H9 (cell line): ENCODE measurements around the gene RCN2. TPM values are rescaled to one million over a fixed set of nuclear protein-coding genes. Genes with fewer than 3 reads are reported as not detected.

Experiments
- DNase-seq: peaks from one replicate; pipeline ENCODE4 v3.0.0-alpha.2; 2017
- H2AFZ ChIP-seq: one replicate; pipeline ENCODE4 v1.6.1; 2013; ENCODE audit warnings: mild to moderate bottlenecking, low read length, control low read depth, moderate library complexity
- H2AK5ac ChIP-seq: 2 replicates; pipeline ENCODE4 v1.6.1; 2013; ENCODE audit warnings: low read length, control low read depth, mixed read lengths; ENCODE audit not compliant: insufficient read length
- H2BK120ac ChIP-seq: one replicate; pipeline ENCODE4 v1.6.1; 2013; ENCODE audit warnings: low read depth, mild to moderate bottlenecking, low read length, control low read depth, inconsistent platforms; ENCODE audit not compliant: poor library complexity, severe bottlenecking
- H2BK12ac ChIP-seq: 2 replicates; pipeline ENCODE4 v1.6.1; 2013; ENCODE audit warnings: low read length, control low read depth, mixed read lengths, low read depth; ENCODE audit not compliant: insufficient read length
- H2BK15ac ChIP-seq: 2 replicates; pipeline ENCODE4 v1.6.1; 2013; ENCODE audit warnings: low read depth, low read length, control low read depth
- H2BK20ac ChIP-seq: one replicate; pipeline ENCODE4 v1.6.1; 2013; ENCODE audit warnings: low read depth, mild to moderate bottlenecking, low read length, control low read depth, inconsistent platforms; ENCODE audit not compliant: poor library complexity, severe bottlenecking
- H2BK5ac ChIP-seq: 2 replicates; pipeline ENCODE4 v1.6.1; 2013; ENCODE audit warnings: low read length, control low read depth, mixed read lengths; ENCODE audit not compliant: insufficient read length
- H3K14ac ChIP-seq: 2 replicates; pipeline ENCODE4 v1.6.1; 2013; ENCODE audit warnings: low read length, control low read depth; ENCODE audit not compliant: insufficient read depth
- H3K18ac ChIP-seq: 2 replicates; pipeline ENCODE4 v1.6.1; 2013; ENCODE audit warnings: low read depth, mild to moderate bottlenecking, mixed read lengths, low read length, control low read depth; ENCODE audit not compliant: insufficient read length
- H3K23ac ChIP-seq: 2 replicates; pipeline ENCODE4 v1.6.1; 2013; ENCODE audit warnings: low read length, control low read depth, mixed read lengths, low read depth; ENCODE audit not compliant: insufficient read length
- H3K23me2 ChIP-seq: 2 replicates; pipeline ENCODE4 v1.6.1; 2013; ENCODE audit warnings: low read depth, mild to moderate bottlenecking, mixed read lengths, low read length, control low read depth; ENCODE audit not compliant: insufficient read length, poor library complexity, severe bottlenecking
- H3K27ac ChIP-seq: 2 replicates; pipeline ENCODE4 v1.5.1; 2013; ENCODE audit warnings: low read length, control low read depth, mixed read lengths, low read depth; ENCODE audit not compliant: insufficient read length
- H3K27me3 ChIP-seq: 2 replicates; pipeline ENCODE4 v1.6.1; 2013; ENCODE audit warnings: low read length, control low read depth, inconsistent platforms; ENCODE audit not compliant: insufficient read depth
- H3K4ac ChIP-seq: 2 replicates; pipeline ENCODE4 v1.6.1; 2013; ENCODE audit warnings: low read depth, mild to moderate bottlenecking, control low read depth, inconsistent platforms, low read length, moderate library complexity
- H3K4me1 ChIP-seq: 2 replicates; pipeline ENCODE4 v1.6.1; 2013; ENCODE audit warnings: low read length, control low read depth, inconsistent platforms; ENCODE audit not compliant: insufficient read depth
- H3K4me2 ChIP-seq: 2 replicates; pipeline ENCODE4 v1.6.1; 2013; ENCODE audit warnings: low read length, control low read depth, mixed read lengths; ENCODE audit not compliant: insufficient read length, insufficient read depth
- H3K56ac ChIP-seq: 2 replicates; pipeline ENCODE4 v1.6.1; 2013; ENCODE audit warnings: low read depth, mild to moderate bottlenecking, mixed read lengths, low read length, control low read depth; ENCODE audit not compliant: insufficient read length
- H3K79me1 ChIP-seq: 2 replicates; pipeline ENCODE4 v1.6.1; 2013; ENCODE audit warnings: low read depth, mild to moderate bottlenecking, moderate library complexity, low read length, control low read depth, inconsistent platforms; ENCODE audit not compliant: insufficient read depth, poor library complexity, severe bottlenecking
- H3K79me2 ChIP-seq: 2 replicates; pipeline ENCODE4 v1.6.1; 2013; ENCODE audit warnings: low read length, control low read depth, inconsistent platforms; ENCODE audit not compliant: insufficient read depth
- H3K9ac ChIP-seq: 2 replicates; pipeline ENCODE4 v1.6.1; 2013; ENCODE audit warnings: low read length, control low read depth, mixed read lengths; ENCODE audit not compliant: insufficient read length; ENCODE audit errors: extremely low read depth
- H3K9me3 ChIP-seq: one replicate; pipeline ENCODE4 v1.6.1; 2013; ENCODE audit warnings: low read depth, low read length, inconsistent platforms; ENCODE audit not compliant: control insufficient read depth
- H3T11ph ChIP-seq: one replicate; pipeline ENCODE4 v1.6.1; 2013; ENCODE audit warnings: mild to moderate bottlenecking, low read length, control low read depth, inconsistent platforms
- H4K20me1 ChIP-seq: one replicate; pipeline ENCODE4 v1.6.1; 2013; ENCODE audit not compliant: control insufficient read depth, insufficient read length, insufficient read depth
- H4K5ac ChIP-seq: 2 replicates; pipeline ENCODE4 v1.6.1; 2013; ENCODE audit warnings: low read depth, mild to moderate bottlenecking, mixed read lengths, low read length, control low read depth; ENCODE audit not compliant: insufficient read length
- H4K8ac ChIP-seq: replicated peaks from 2 replicates; pipeline ENCODE4 v1.6.1; 2013; ENCODE audit warnings: low read length, control low read depth, mixed read lengths, low read depth; ENCODE audit not compliant: insufficient read length
- H4K91ac ChIP-seq: 2 replicates; pipeline ENCODE4 v1.6.1; 2013; ENCODE audit warnings: low read depth, mild to moderate bottlenecking, moderate library complexity, mixed read lengths, low read length, control low read depth; ENCODE audit not compliant: insufficient read length
- H3K27ac Mint-ChIP-seq, 3 experiments: 2 replicates in 2 of 3; 3 replicates in 1 of 3; pipeline ENCODE4 v1.8.0; 2020 to 2021; ENCODE audit warnings: mixed read lengths in 3 of 3, mild to moderate bottlenecking in 1 of 3, moderate library complexity in 1 of 3
- H3K27me3 Mint-ChIP-seq: 2 replicates; pipeline ENCODE4 v1.8.0; 2021; ENCODE audit warnings: low read depth, mild to moderate bottlenecking, moderate library complexity, mixed read lengths
- H3K36me3 Mint-ChIP-seq, 3 experiments: 2 replicates in 2 of 3; 3 replicates in 1 of 3; pipeline ENCODE4 v1.8.0; 2020 to 2021; ENCODE audit warnings: low read depth in 3 of 3, mixed read lengths in 3 of 3; ENCODE audit not compliant: insufficient read depth in 1 of 3
- H3K4me1 Mint-ChIP-seq, 2 experiments: 2 replicates each; pipeline ENCODE4 v1.8.0; 2020; ENCODE audit warnings: mixed read lengths in 2 of 2
- H3K4me3 Mint-ChIP-seq, 2 experiments: 2 replicates in 1 of 2; 3 replicates in 1 of 2; pipeline ENCODE4 v1.8.0; 2020 to 2021; ENCODE audit warnings: mild to moderate bottlenecking in 2 of 2, mixed read lengths in 2 of 2, moderate library complexity in 1 of 2
- H3K9me3 Mint-ChIP-seq, 2 experiments: 2 replicates in 1 of 2; 3 replicates in 1 of 2; pipeline ENCODE4 v1.8.0; 2020; ENCODE audit warnings: mild to moderate bottlenecking in 2 of 2, mixed read lengths in 2 of 2, moderate library complexity in 1 of 2
- CTCF ChIP-seq: fragments of 200-600 bp; sonication (generic); conservative IDR thresholded peaks from 3 replicates; pipeline ENCODE4 v1.8.0; 2021; ENCODE audit warnings: antibody characterized with exemption, mild to moderate bottlenecking
- WGBS: extraction: QIAGEN DNeasy Blood & Tissue Kit; methylation state at CpG from one replicate; pipeline ENCODE4 v1.1.7; 2013; ENCODE audit warnings: missing lambda C conversion rate, low lambda C conversion rate, mixed read lengths; ENCODE audit not compliant: insufficient read length; ENCODE audit errors: extremely low coverage; 5-methylcytosine and 5-hydroxymethylcytosine counted together
- total RNA-seq: library from RNA; stranded (reverse); gene quantifications from 2 replicates; pipeline ENCODE4 v1.2.1, GENCODE V29; 2021

Gene RCN2
- total RNA-seq, 1 experiment from 2014 or later: 139 TPM

- Histone ChIP-seq H3T11ph (no peak overlapping the region), H3K4me2 (no peak overlapping the region), H4K91ac (no peak overlapping the region), H4K20me1 (no peaks in the 10 kb centered on the region), H3K4me1 (no peaks in the 10 kb centered on the region), H3K4ac (no peak overlapping the region), H3K79me1 (no peaks in the 10 kb centered on the region), H2BK20ac (no peak overlapping the region), H2BK15ac (no peak overlapping the region), H2AFZ (no peak overlapping the region), H3K18ac (no peak overlapping the region), H3K9me3 (no peaks in the 10 kb centered on the region), H3K14ac (no peak overlapping the region), H3K27me3 (no peaks in the 10 kb centered on the region), H4K5ac (no peak overlapping the region), H2BK5ac (no peak overlapping the region), H3K23ac (no peak overlapping the region), H3K79me2 (no peaks in the 10 kb centered on the region), H4K8ac (no peak overlapping the region), H3K23me2 (no peaks in the 10 kb centered on the region), H3K9ac (no peak overlapping the region), H3K27ac (no peak overlapping the region), H2AK5ac (no peak overlapping the region), H2BK12ac (no peak overlapping the region), H2BK120ac (no peak overlapping the region), H3K56ac (no peak overlapping the region)
- peaks cover 3% of the 10 kb centered on the region; the same call in 1 of the 2 replicates for H3K27me3 Mint-ChIP-seq
- no peak overlapping the region for H3K4me3 Mint-ChIP-seq
- no peaks in the 10 kb centered on the region for H3K36me3 Mint-ChIP-seq
- no peak overlapping the region for H3K27ac Mint-ChIP-seq
- peak; percentile 63 for DNase-seq
- peak; percentile 33; the same call in 1 of the 3 replicates for TF ChIP-seq CTCF
- H3K4me1 Mint-ChIP-seq: peaks cover 6 to 15% of the 10 kb centered on the region in 2 experiments; a peak in 2 of 4 replicates
- WGBS: no CpG with 5 or more reads among the region's 9 CpGs
- H3K9me3 Mint-ChIP-seq: no peaks in the 10 kb centered on the region
Measured at GRCh38 chr15:76963596-76963995, 32.0 kb downstream of the RCN2 start.
